H1 (cell line): Measurements from ENCODE around the gene OPN5. TPM values are rescaled to one million over a fixed set of nuclear protein-coding genes. Genes with fewer than 3 reads are reported as not detected.

Source experiments
- BCL11A ChIP-seq, 2 experiments: IDR thresholded peaks; one replicate each; pipeline ENCODE4 v1.6.1; 2011; ENCODE audit warnings: low read depth in 2 of 2, low read length in 2 of 2, mild to moderate bottlenecking in 2 of 2
- CBX5 ChIP-seq: fragments of 300-800, 300-1000 bp; sonication (generic); IDR thresholded peaks from 2 replicates; pipeline ENCODE4 v1.7.1; 2016; ENCODE audit warnings: antibody characterized with exemption, low read length, low read depth
- CTCF ChIP-seq, 3 experiments: IDR thresholded peaks; 1 replicate in 2 of 3; 2 replicates in 1 of 3; pipeline versions ENCODE4 v1.5.1 to v1.6.1; 2011; ENCODE audit warnings: low read length in 3 of 3, mild to moderate bottlenecking in 3 of 3, inconsistent platforms in 2 of 3, low read depth in 1 of 3, moderate library complexity in 1 of 3; ENCODE audit not compliant: insufficient read depth in 1 of 3; ENCODE audit errors: control extremely low read depth in 1 of 3
- FOSL1 ChIP-seq: IDR thresholded peaks from 2 replicates; pipeline ENCODE4 v1.6.1; 2011; ENCODE audit warnings: mild to moderate bottlenecking, low read depth, low read length, moderate library complexity; ENCODE audit not compliant: insufficient read depth
- GABPA ChIP-seq: IDR thresholded peaks from 2 replicates; pipeline ENCODE4 v1.6.1; 2011; ENCODE audit warnings: mild to moderate bottlenecking, low read length, moderate library complexity, borderline replicate concordance; ENCODE audit not compliant: insufficient read depth
- MAFK ChIP-seq: IDR thresholded peaks from 2 replicates; pipeline ENCODE4 v1.6.1; 2012; ENCODE audit warnings: low read depth, mild to moderate bottlenecking, improper control_type of control experiment, low read length
- SP4 ChIP-seq: IDR thresholded peaks from 2 replicates; pipeline ENCODE4 v1.6.1; 2012; ENCODE audit warnings: low read length, inconsistent platforms
- ZNF274 ChIP-seq: IDR thresholded peaks from 2 replicates; pipeline ENCODE4 v1.7.0; 2012; ENCODE audit warnings: low read length, borderline replicate concordance; ENCODE audit errors: extremely low read depth
- polyA plus RNA-seq, 7 experiments: library from polyadenylated mRNA; depleted of rRNA in 3 of 7; stranded (reverse) in 5 of 7; unstranded in 2 of 7; fragments of >200 nt in 5 of 7; fragments of 200-250 nt in 2 of 7; gene quantifications; 1 replicate in 5 of 7; 2 replicates in 1 of 7; 4 replicates in 1 of 7; pipeline versions ENCODE4 v1.2.1 to v1.2.3, GENCODE V29; 2011 to 2013; ENCODE audit warnings: missing spikeins in 2 of 7, mixed read lengths in 2 of 7
- total RNA-seq: library from RNA; stranded (reverse); fragmentation: NEBNext Ultra II Directional; extraction: Animal tissue kit (Norgen Biotek cat#: 25700); gene quantifications from 2 replicates; pipeline ENCODE4 v1.2.1, GENCODE V29; 2021

Gene OPN5
- total and polyA plus RNA-seq, 2 of the 8 experiments (the other 6 are each of a cell fraction or from before 2014, with no cell fraction given), result not detected

- TF ChIP-seq CTCF (IDR thresholded peaks at IDR 0.05; ENCODE audit: control extremely low read depth in 1 of 3, insufficient read depth in 1 of 3, low read depth in 1 of 3, low read length in 3 of 3) (peak; percentile 89 to 96 (median 90)), GABPA (no peak), MAFK (no peak), FOSL1 (no peak), ZNF274 (no peak), CBX5 (no peak), SP4 (no peak), BCL11A (IDR thresholded peaks at IDR 0.05; ENCODE audit: low read depth in 2 of 2, low read length in 2 of 2) (no peak)
These were observed 6.0 kb downstream of the OPN5 start (continued) for GRCh38 chr6:47787620-47788497.
